GM12891 (cell line): ENCODE results near the gene ALG11.

ENCODE experiments used
- POLR2A ChIP-seq: IDR thresholded peaks from 2 replicates; pipeline ENCODE4 v1.6.1; 2011; ENCODE audit warnings: low read depth, low read length, control low read depth
- POLR2AphosphoS5 ChIP-seq: IDR thresholded peaks from 2 replicates; pipeline ENCODE4 v1.6.1; 2011; ENCODE audit warnings: low read depth, low read length, control low read depth
- SPI1 ChIP-seq: IDR thresholded peaks from 2 replicates; pipeline ENCODE4 v1.6.1; 2011; ENCODE audit warnings: low read depth, low read length, control low read depth
- TAF1 ChIP-seq: IDR thresholded peaks from 2 replicates; pipeline ENCODE4 v1.6.1; 2011; ENCODE audit warnings: low read depth, low read length, control low read depth

- TF ChIP-seq TAF1 (no peak), POLR2A (no peak), POLR2AphosphoS5 (no peak), SPI1 (no peak)
Measured at GRCh38 chr13:52009946-52010345, 2.3 kb upstream of the ALG11 start.
